Vagina (tissue), 2 donors: ENCODE measurements around the gene DMRTA1.
"Not testable (repeated sequence)": the region's sequence is repeated elsewhere in the genome, so short reads cannot be mapped to it uniquely, and the experiment has no call there.

Experiments used
- POLR2A ChIP-seq, 2 donors: fragments of 450-650 bp; IDR thresholded peaks; one replicate each; pipeline ENCODE4 v1.6.1; 2017; ENCODE audit warnings: antibody characterized with exemption in 2 of 2, mild to moderate bottlenecking in 2 of 2, moderate library complexity in 2 of 2
- TF ChIP-seq, protein P1 (sequence below), 3 experiments: fragments of 450-650 bp in 2 of 3; fragments of 200-600 bp in 1 of 3; sonication (generic) in 1 of 3; IDR thresholded peaks; one replicate each; pipeline ENCODE4 v1.5.1; 2017 to 2019; ENCODE audit warnings: antibody characterized with exemption in 3 of 3, mild to moderate bottlenecking in 2 of 3, moderate library complexity in 2 of 3

- TF ChIP-seq, protein P1, sequence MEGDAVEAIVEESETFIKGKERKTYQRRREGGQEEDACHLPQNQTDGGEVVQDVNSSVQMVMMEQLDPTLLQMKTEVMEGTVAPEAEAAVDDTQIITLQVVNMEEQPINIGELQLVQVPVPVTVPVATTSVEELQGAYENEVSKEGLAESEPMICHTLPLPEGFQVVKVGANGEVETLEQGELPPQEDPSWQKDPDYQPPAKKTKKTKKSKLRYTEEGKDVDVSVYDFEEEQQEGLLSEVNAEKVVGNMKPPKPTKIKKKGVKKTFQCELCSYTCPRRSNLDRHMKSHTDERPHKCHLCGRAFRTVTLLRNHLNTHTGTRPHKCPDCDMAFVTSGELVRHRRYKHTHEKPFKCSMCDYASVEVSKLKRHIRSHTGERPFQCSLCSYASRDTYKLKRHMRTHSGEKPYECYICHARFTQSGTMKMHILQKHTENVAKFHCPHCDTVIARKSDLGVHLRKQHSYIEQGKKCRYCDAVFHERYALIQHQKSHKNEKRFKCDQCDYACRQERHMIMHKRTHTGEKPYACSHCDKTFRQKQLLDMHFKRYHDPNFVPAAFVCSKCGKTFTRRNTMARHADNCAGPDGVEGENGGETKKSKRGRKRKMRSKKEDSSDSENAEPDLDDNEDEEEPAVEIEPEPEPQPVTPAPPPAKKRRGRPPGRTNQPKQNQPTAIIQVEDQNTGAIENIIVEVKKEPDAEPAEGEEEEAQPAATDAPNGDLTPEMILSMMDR (IDR thresholded peaks at IDR 0.05) = not testable (repeated sequence)
- not testable (repeated sequence) for TF ChIP-seq POLR2A (IDR thresholded peaks at IDR 0.05)
These were observed 11.4 kb upstream of the DMRTA1 start for GRCh38 chr9:22435252-22435651.
